Mesodermal cell (in vitro differentiated cells): ENCODE measurements around the gene PCGF1.

Experiments
- H3K27ac ChIP-seq: 2 replicates; pipeline ENCODE4 v1.7.0; 2013; ENCODE audit warnings: mild to moderate bottlenecking, low read depth, low read length, moderate library complexity; ENCODE audit not compliant: severe bottlenecking
- H3K36me3 ChIP-seq: 2 replicates; pipeline ENCODE4 v1.7.1; 2013; ENCODE audit warnings: mild to moderate bottlenecking, low read length, moderate library complexity; ENCODE audit not compliant: control insufficient read depth, insufficient read depth
- H3K4me1 ChIP-seq: one replicate; pipeline ENCODE4 v1.7.1; 2013; ENCODE audit warnings: mild to moderate bottlenecking, low read length; ENCODE audit not compliant: insufficient read depth, control insufficient read depth, poor library complexity, severe bottlenecking
- H3K4me3 ChIP-seq: 2 replicates; pipeline ENCODE4 v1.7.0; 2013; ENCODE audit warnings: low read length, control low read depth, mild to moderate bottlenecking; ENCODE audit not compliant: insufficient read depth, poor library complexity, severe bottlenecking; ENCODE audit errors: extremely low read depth
- H3K9me3 ChIP-seq: 2 replicates; pipeline ENCODE4 v1.7.1; 2013; ENCODE audit warnings: mild to moderate bottlenecking, low read length, moderate library complexity; ENCODE audit not compliant: control insufficient read depth
- WGBS, 2 experiments: methylation state at CpG; one replicate each; pipeline ENCODE4 v1.1.5; 2013; ENCODE audit warnings: missing lambda C conversion rate in 2 of 2; ENCODE audit not compliant: insufficient coverage in 2 of 2; 5-methylcytosine and 5-hydroxymethylcytosine counted together

PCGF1 gene

DNA sequence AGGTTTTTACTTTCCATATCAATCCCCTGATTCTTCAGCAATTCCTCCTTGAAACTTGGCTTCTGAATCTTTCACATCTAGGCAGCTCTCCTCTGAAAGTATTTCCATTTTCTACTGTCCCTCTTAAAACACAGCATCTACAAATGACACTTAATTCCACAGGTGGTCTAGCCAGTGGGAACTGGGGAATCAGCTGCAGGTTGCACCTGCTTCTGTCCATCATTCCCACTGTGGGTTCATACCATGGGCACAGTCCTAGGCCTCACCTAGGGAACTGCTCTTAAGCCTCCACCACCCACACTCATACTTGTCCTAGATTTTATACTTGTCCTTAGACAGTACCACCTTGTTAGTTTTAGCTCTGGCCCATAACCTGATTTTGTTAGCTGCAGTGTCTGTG lies 44.0 kb upstream of the PCGF1 start:
- no peak overlapping the region for H3K27ac ChIP-seq
- no peak overlapping the region for H3K4me3 ChIP-seq
- peaks cover 33% of the 10 kb centered on the region for H3K36me3 ChIP-seq
- no peaks in the 10 kb centered on the region for H3K9me3 ChIP-seq
- peaks cover 15% of the 10 kb centered on the region for H3K4me1 ChIP-seq

DNA sequence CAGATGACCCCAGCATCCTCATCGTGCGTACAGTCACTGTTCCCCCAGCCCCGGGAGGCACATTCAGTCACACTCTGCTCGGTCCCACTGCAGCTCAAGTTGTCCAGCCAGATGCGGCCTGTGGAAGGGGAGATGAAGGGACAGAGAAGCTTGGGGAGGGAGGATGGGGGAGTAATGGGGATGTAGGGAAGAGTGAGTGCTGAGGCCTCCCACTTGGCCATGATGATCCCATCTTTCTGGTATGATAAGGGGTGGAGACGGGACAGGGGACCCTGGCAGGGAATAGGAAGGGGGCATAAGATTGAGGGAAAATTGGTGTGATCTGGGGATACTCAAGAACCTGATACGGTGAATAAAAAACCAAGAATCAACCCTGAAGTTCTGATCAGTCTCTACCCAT lies 42.7 kb upstream of the PCGF1 start:
- no peak overlapping the region for H3K27ac ChIP-seq

GRCh38 chr2:74548900-74549826 lies 41.7 kb upstream of the PCGF1 start:
- H3K9me3 ChIP-seq = no peaks in the 10 kb centered on the region
- peaks cover 31% of the 10 kb centered on the region for H3K36me3 ChIP-seq
- peaks cover 4% of the 10 kb centered on the region for H3K4me1 ChIP-seq
- 10 to 11% methylated on average over 64 to 84 of the region's 85 CpGs for WGBS, 2 experiments
- peak overlapping the region; percentile 45 for H3K4me3 ChIP-seq
- H3K27ac ChIP-seq = no peak overlapping the region

More for the DNA sequence above, 42.7 kb upstream of the PCGF1 start:
- Histone ChIP-seq H3K36me3 (peaks cover 31% of the 10 kb centered on the region), H3K4me3 (no peak overlapping the region), H3K4me1 (peaks cover 4% of the 10 kb centered on the region), H3K9me3 (no peaks in the 10 kb centered on the region)
- 92 to 96% methylated on average over 7 of the region's 7 CpGs for WGBS, 2 experiments

DNA sequence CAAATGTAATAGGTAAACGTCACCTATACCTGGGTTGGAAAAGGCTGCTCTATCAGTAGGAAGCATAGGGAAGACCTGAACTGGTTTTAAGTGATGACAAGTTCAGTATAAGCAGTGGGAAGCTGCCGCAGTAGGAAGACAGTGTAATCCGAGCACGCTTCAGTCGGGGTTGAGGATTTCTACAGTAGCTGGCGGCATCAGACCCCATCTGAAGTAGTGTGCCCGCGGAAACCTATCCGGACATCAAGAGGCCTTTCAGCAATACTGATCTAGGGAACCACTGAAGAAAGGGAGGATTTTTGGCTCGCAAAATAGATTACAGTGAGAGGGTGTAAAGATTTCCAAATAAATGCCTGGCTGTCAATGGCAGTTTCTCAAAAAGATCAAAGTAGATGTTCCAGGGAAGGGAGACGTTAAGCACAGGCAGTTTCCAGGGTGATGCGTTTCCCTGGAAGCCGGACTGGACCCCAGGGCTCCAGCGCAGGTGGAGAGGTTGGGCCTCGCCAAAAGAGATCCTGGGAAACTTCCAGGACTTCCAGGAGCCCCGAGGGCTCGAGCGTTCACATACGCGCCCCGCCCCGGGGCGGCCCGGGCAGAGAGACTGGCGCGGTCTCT lies 40.9 kb upstream of the PCGF1 start:
- Histone ChIP-seq H3K4me1 (peaks cover 4% of the 10 kb centered on the region), H3K4me3 (peak overlapping the region; percentile 45), H3K27ac (no peak overlapping the region), H3K9me3 (no peaks in the 10 kb centered on the region), H3K36me3 (peaks cover 31% of the 10 kb centered on the region)
- WGBS, 2 experiments = 11 to 12% methylated on average over 26 of the region's 26 CpGs

DNA sequence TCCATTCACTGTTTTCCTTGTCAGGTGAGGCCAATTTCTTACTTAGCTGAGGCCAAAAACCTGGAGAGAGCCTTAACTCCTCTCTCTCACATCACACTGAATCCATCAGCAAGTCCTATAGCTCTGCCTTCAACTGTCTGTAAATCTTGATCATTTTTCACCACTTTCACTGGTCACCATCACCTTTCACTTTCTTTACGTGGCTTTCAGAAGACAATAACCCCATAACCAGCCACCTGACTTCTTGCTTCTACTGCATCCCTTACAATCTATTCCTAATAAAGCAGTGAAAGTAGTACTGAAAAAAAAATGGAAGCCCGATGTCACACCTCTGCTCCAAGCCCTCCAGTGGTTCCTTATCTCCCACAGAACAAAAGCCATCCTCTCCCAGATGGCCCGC lies 38.5 kb upstream of the PCGF1 start:
- H3K36me3 ChIP-seq = peaks cover 18% of the 10 kb centered on the region
- H3K4me1 ChIP-seq = peaks cover 4% of the 10 kb centered on the region
- no peak overlapping the region for H3K27ac ChIP-seq
- H3K4me3 ChIP-seq = no peak overlapping the region
- H3K9me3 ChIP-seq = no peaks in the 10 kb centered on the region
- WGBS, 2 experiments = 75 to 100% methylated on average over 2 of the region's 3 CpGs

DNA sequence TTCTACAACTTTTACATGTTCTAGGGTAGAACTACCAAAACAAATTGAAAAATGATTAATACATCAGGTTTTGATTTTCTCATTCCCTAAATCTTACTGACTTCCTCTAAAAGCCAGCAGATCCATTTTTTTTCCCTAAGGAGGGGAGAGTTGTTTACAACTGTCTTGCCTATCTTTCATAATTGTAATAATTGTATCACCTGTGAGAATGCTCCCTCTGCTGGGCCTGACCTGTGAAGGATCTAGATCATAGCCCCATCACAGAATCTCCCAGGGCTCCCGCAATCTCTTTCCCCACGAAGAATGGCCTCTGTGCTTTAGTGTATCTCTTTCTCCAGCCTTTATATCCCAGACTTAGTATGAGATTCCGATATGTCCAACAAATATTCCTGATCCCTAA lies 37.1 kb upstream of the PCGF1 start:
- H3K27ac ChIP-seq = no peak overlapping the region
- 76 to 95% methylated on average over 3 of the region's 3 CpGs for WGBS, 2 experiments

DNA sequence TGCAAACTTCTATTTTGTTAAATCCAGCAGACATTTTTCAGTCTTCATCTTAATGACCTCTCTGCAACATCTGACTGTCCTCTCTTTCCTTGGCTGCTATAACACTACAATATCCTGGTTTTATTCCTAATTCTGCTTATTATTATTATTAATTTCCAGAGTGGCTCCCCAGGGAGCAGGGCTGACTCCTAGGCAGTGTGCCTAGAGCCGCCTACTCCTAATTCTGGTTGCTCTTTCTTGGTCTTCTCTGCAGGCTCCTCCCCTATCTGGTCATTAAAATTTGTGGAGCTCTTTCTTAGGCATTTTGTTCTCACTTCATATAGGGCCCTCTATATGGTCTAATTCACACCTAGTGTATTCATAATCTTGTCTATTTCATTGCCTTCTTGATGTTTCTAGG lies 35.5 kb upstream of the PCGF1 start:
- Histone ChIP-seq H3K4me3 (no peak overlapping the region), H3K36me3 (peaks cover 8% of the 10 kb centered on the region), H3K27ac (no peak overlapping the region), H3K9me3 (no peaks in the 10 kb centered on the region), H3K4me1 (no peaks in the 10 kb centered on the region)
- WGBS, 2 experiments = no CpG with 5 or more reads among the region's 1 CpG

More for the DNA sequence above, 37.1 kb upstream of the PCGF1 start:
- H3K9me3 ChIP-seq = no peaks in the 10 kb centered on the region
- H3K4me1 ChIP-seq = peaks cover 4% of the 10 kb centered on the region
- H3K36me3 ChIP-seq = peaks cover 9% of the 10 kb centered on the region
- no peak overlapping the region for H3K4me3 ChIP-seq

GRCh38 chr2:74540291-74540690 lies 32.8 kb upstream of the PCGF1 start:
- 100% methylated on average over 5 of the region's 5 CpGs for WGBS, 2 experiments
- Histone ChIP-seq H3K4me1 (peaks cover 5% of the 10 kb centered on the region), H3K9me3 (no peaks in the 10 kb centered on the region), H3K36me3 (peaks cover 8% of the 10 kb centered on the region), H3K27ac (no peak overlapping the region), H3K4me3 (no peak overlapping the region)

- Histone ChIP-seq H3K4me3 (no peak overlapping the region), H3K27ac (no peak overlapping the region), H3K4me1 (peaks cover 5% of the 10 kb centered on the region), H3K9me3 (no peaks in the 10 kb centered on the region), H3K36me3 (peaks cover 13% of the 10 kb centered on the region)
- 92 to 100% methylated on average over 4 to 7 of the region's 7 CpGs for WGBS, 2 experiments
Observed at GRCh38 chr2:74538881-74539339, 31.4 kb upstream of the PCGF1 start.

DNA sequence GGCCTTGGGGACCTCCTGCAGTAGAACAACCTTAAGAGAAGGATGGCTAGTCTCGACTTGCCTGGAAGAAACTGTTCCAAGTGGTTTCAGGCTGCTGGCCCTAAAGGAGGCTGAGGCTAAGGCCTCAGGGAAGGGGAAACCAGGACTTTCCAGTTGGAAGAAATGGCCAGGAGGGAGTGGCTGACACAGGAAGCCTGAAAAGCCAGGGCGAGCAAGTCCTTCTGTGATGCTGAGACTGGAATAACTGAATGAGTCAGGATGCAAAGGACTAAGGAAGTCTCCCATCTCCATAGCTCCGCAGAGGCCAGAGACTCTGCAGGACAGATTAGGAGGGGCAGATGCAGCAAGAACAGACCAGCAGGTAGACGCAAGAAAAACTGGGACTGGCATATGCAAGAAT lies 29.6 kb upstream of the PCGF1 start:
- Histone ChIP-seq H3K36me3 (peaks cover 30% of the 10 kb centered on the region), H3K4me3 (no peak overlapping the region), H3K9me3 (no peaks in the 10 kb centered on the region), H3K27ac (no peak overlapping the region), H3K4me1 (peaks cover 5% of the 10 kb centered on the region)
- WGBS, 2 experiments = 76 to 83% methylated on average over 4 of the region's 4 CpGs
